Testis (tissue), 3 donors: ENCODE data around the gene PTGER2. TPM values are rescaled to one million over a fixed set of nuclear protein-coding genes. Genes with fewer than 3 reads are reported as not detected.
A peak's percentile ranks its signal among the peaks of the same experiment; 100 is the strongest.

ENCODE experiments used
- DNase-seq: peaks from one replicate; pipeline ENCODE4 v3.0.0-alpha.2; 2019
- H3K27ac ChIP-seq, 2 donors: fragments of 200-600 bp; sonication (generic); one replicate each; pipeline ENCODE4 v1.5.1; 2019
- H3K27me3 ChIP-seq: fragments of 200-600 bp; sonication (generic); one replicate; pipeline ENCODE4 v1.5.1; 2019
- H3K36me3 ChIP-seq: fragments of 200-600 bp; sonication (generic); one replicate; pipeline ENCODE4 v1.5.1; 2017; ENCODE audit warnings: low read depth; ENCODE audit errors: missing control alignments
- H3K4me1 ChIP-seq: fragments of 200-600 bp; sonication (generic); one replicate; pipeline ENCODE4 v1.5.1; 2019
- H3K4me3 ChIP-seq, 2 donors: fragments of 200-600 bp; sonication (generic); one replicate each; pipeline ENCODE4 v1.5.1; 2017 to 2019
- H3K9me3 ChIP-seq: fragments of 200-600 bp; sonication (generic); one replicate; pipeline ENCODE4 v1.5.1; 2017
- POLR2A ChIP-seq: fragments of 450-650 bp; IDR thresholded peaks from one replicate; pipeline ENCODE4 v1.6.1; 2017; ENCODE audit warnings: antibody characterized with exemption, mild to moderate bottlenecking, moderate library complexity
- WGBS, 2 donors: methylation state at CpG; one replicate each; pipeline ENCODE4 v1.1.5; 2018; 5-methylcytosine and 5-hydroxymethylcytosine counted together
- intact Hi-C: fragments of 100-400 bp; cut with DNase I; formaldehyde crosslinking; loops from one replicate; pipeline ENCODE4 v1.15.1; 2023; ENCODE audit warnings: low total_unique reads
- polyA plus RNA-seq: library from polyadenylated mRNA; stranded (reverse); fragments of 350-450 nt; fragmentation: Illumina TruSeq; extraction: RNeasy Lipid Tissue Mini Kit (QIAGEN cat#74804); gene quantifications from one replicate; pipeline ENCODE4 v1.2.3, GENCODE V29; 2014; ENCODE audit warnings: low read depth, low replicate concordance; ENCODE audit not compliant: insufficient read depth
- total RNA-seq, 2 donors: library from RNA; depleted of rRNA; stranded (reverse); fragments of >200 nt; gene quantifications; one replicate each; pipeline ENCODE4 v1.2.3, GENCODE V29; 2016
- TF ChIP-seq, protein P1 (sequence below), 3 experiments: fragments of 450-650 bp in 2 of 3; fragments of 200-600 bp in 1 of 3; sonication (generic) in 1 of 3; IDR thresholded peaks; one replicate each; pipeline ENCODE4 v1.5.1; 2016 to 2019; ENCODE audit warnings: antibody characterized with exemption in 3 of 3, mild to moderate bottlenecking in 2 of 3, moderate library complexity in 1 of 3

The PTGER2 gene
- total and polyA plus RNA-seq, 3 donors from 2014 or later = 2.7 to 5.3 (median 4.0) TPM

DNA sequence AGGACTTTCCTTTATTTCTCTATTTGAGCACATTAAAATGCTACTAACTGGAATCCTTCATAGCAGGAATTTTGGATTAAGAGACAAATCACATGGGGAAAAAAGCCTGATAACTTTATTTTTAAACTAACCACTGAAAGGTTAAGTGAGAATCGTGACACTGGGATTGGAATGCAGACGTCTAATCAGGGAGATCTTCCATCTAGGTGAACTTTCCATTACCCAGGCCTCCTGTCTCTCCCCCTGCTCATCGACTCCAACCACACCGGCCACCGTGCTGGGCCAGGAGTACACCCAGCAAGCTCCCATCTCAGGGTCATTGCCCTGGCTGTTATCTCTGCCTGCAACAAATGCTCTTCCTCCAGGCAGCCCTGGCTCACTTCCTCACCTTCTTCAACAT lies 19.0 kb downstream of the PTGER2 start:
- no peak for TF ChIP-seq POLR2A
- TF ChIP-seq, protein P1, sequence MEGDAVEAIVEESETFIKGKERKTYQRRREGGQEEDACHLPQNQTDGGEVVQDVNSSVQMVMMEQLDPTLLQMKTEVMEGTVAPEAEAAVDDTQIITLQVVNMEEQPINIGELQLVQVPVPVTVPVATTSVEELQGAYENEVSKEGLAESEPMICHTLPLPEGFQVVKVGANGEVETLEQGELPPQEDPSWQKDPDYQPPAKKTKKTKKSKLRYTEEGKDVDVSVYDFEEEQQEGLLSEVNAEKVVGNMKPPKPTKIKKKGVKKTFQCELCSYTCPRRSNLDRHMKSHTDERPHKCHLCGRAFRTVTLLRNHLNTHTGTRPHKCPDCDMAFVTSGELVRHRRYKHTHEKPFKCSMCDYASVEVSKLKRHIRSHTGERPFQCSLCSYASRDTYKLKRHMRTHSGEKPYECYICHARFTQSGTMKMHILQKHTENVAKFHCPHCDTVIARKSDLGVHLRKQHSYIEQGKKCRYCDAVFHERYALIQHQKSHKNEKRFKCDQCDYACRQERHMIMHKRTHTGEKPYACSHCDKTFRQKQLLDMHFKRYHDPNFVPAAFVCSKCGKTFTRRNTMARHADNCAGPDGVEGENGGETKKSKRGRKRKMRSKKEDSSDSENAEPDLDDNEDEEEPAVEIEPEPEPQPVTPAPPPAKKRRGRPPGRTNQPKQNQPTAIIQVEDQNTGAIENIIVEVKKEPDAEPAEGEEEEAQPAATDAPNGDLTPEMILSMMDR (IDR thresholded peaks at IDR 0.05) = no peak
- Histone ChIP-seq H3K4me3 (no peak overlapping the region), H3K36me3 (no peaks in the 10 kb centered on the region), H3K27me3 (no peaks in the 10 kb centered on the region), H3K27ac (no peak overlapping the region), H3K9me3 (no peaks in the 10 kb centered on the region), H3K4me1 (peaks cover 9% of the 10 kb centered on the region)
- 29 to 67% methylated on average over 5 of the region's 5 CpGs for whole genome bisulfite sequencing, 2 donors
- no peak for DNase-seq
- intact Hi-C loops = no loop called here

DNA sequence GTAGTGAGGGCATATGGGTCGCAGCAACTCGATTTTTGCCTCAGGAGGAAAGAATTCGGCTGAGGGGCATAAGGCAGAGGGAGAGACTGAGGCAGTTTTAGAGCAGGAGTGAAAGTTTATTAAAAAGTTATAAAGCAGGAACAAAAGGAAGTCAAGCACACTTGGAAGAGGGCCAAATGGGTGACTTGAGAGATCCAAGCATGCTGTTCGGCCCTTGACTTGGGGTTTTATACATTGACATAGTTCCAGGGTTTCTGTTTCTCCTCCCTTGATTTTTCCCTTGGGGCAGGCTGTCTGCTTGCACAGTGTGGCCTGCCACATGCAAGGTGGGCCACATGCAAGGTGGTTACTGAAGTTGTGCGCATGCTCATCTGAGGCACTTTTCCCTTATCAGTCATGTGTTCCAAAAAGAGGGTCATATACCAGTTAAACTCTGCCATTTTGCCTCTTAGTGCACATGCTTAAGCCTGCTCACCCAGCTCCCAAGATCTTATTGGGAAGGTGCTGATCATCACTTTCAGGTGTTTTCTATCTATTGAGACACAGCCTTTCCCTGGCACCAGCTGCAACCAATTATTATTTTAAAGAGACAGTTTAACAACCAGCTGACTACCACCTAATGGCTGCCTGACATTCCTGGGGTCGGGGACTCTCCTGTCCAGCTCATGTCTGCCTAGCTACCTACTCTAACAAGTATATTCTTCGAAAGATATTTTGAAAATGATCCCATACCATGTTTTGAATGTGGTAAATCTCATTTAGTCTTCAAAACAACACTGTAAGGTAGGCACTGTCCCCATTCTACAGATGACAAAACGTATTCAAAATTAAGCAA lies 19.9 kb downstream of the PTGER2 start:
- Histone ChIP-seq H3K4me1 (peaks cover 9% of the 10 kb centered on the region), H3K27ac (no peak overlapping the region), H3K27me3 (no peaks in the 10 kb centered on the region), H3K9me3 (no peaks in the 10 kb centered on the region), H3K36me3 (no peaks in the 10 kb centered on the region), H3K4me3 (no peak overlapping the region)
- TF ChIP-seq POLR2A = no peak
- TF ChIP-seq, protein P1 (IDR thresholded peaks at IDR 0.05) = no peak
- intact Hi-C loops = no loop called here
- peak; percentile 33 for DNase-seq
- WGBS, 2 donors = 65 to 81% methylated on average over 8 of the region's 8 CpGs

DNA sequence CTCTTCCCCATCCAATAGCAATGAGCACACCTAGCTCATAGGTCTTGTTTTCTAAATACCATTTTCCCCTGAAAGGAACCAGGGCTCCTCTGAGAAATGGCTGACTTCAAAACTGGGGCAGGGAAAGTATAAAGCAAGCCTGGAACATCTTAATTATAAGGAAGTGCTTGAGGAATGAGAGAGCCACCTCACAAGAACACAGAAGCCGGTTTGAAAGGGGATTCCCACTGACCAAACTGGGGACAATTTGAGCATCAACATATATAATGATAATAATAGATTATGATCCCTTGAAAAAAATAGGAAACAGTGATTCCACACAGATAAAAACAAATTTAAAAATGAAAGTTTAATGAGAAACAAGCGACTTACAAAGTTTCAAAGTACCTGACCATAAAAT lies 22.1 kb downstream of the PTGER2 start:
- no peak overlapping the region for H3K27ac ChIP-seq
- H3K27me3 ChIP-seq = no peaks in the 10 kb centered on the region
- intact Hi-C loops = no loop called here
- TF ChIP-seq, protein P1 (IDR thresholded peaks at IDR 0.05) = no peak
- no peak for TF ChIP-seq POLR2A
- no peaks in the 10 kb centered on the region for H3K9me3 ChIP-seq
- H3K4me1 ChIP-seq = peaks cover 9% of the 10 kb centered on the region
- 89 to 95% methylated on average over 2 of the region's 2 CpGs for WGBS, 2 donors
- no peak for DNase-seq
- no peak overlapping the region for H3K4me3 ChIP-seq
- no peaks in the 10 kb centered on the region for H3K36me3 ChIP-seq

DNA sequence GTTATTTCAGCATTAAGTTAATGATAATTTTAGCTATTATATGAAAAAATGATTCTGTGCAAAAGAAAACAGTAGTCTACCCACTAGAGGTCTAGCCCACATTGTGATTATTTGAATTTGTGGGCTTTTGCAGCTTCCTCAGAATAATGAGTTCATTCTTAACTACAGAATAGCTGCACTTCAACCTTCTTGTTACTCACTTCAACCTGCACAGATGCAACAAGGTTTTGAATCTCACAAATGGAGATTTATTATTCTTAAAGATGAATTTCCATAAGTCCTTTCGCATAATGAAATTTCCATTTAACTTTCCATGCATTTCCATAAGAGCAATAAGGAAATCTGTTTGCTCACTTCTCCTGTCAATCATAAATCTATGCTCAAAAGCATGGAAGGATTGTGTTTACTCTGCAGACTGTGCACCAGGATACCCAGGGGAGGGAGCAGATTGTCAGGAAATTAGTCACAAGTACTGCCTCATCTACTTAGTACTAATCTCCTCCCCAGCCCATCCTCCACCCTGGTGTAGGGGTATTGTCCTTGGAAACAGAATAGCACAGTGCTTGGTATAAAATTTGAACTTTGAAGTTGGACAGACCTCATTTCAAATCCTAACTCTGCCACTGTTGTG lies 24.1 kb downstream of the PTGER2 start:
- DNase-seq = no peak
- H3K9me3 ChIP-seq = no peaks in the 10 kb centered on the region
- WGBS, 2 donors = 97% methylated on average over 1 of the region's 1 CpG
- no peak overlapping the region for H3K27ac ChIP-seq
- intact Hi-C loops = no loop called here
- TF ChIP-seq POLR2A = no peak
- TF ChIP-seq, protein P1 (IDR thresholded peaks at IDR 0.05) = no peak
- no peaks in the 10 kb centered on the region for H3K36me3 ChIP-seq
- no peak overlapping the region for H3K4me3 ChIP-seq
- H3K27me3 ChIP-seq = no peaks in the 10 kb centered on the region
- peaks cover 3% of the 10 kb centered on the region for H3K4me1 ChIP-seq
